H1 (cell line): ENCODE results near the gene TBC1D16. TPM values are rescaled to one million over a fixed set of nuclear protein-coding genes. Genes with fewer than 3 reads are reported as not detected.

ENCODE experiments used
- CREB1 ChIP-seq: IDR thresholded peaks from 2 replicates; pipeline ENCODE4 v1.6.1; 2012; ENCODE audit warnings: inconsistent platforms
- E2F6 ChIP-seq: IDR thresholded peaks from 2 replicates; pipeline ENCODE4 v1.6.1; 2012; ENCODE audit warnings: inconsistent platforms
- EGR1 ChIP-seq: IDR thresholded peaks from 2 replicates; pipeline ENCODE4 v1.6.1; 2011; ENCODE audit warnings: low read depth, low read length, borderline replicate concordance
- HDAC2 ChIP-seq, 2 experiments: fragments of 300-600 bp in 1 of 2; sonication (generic) in 1 of 2; IDR thresholded peaks; 2 replicates each; pipeline ENCODE4 v1.6.1; 2011 to 2012; ENCODE audit warnings: low read depth in 2 of 2, low read length in 2 of 2, mild to moderate bottlenecking in 2 of 2, moderate library complexity in 2 of 2, borderline replicate concordance in 1 of 2, inconsistent platforms in 1 of 2
- JUN ChIP-seq: IDR thresholded peaks from 2 replicates; pipeline ENCODE4 v1.6.1; 2011; ENCODE audit warnings: low read depth, mild to moderate bottlenecking, improper control_type of control experiment, low read length
- NANOG ChIP-seq: IDR thresholded peaks from 2 replicates; pipeline ENCODE4 v1.6.1; 2011; ENCODE audit warnings: low read length, low read depth, mild to moderate bottlenecking, inconsistent platforms; ENCODE audit not compliant: insufficient read depth, poor library complexity, severe bottlenecking
- POLR2A ChIP-seq, 2 experiments: IDR thresholded peaks; 1 replicate in 1 of 2; 2 replicates in 1 of 2; pipeline ENCODE4 v1.6.1; 2011; ENCODE audit warnings: low read depth in 2 of 2, low read length in 2 of 2, mild to moderate bottlenecking in 2 of 2; ENCODE audit errors: control extremely low read depth in 1 of 2
- POU5F1 ChIP-seq: IDR thresholded peaks from 2 replicates; pipeline ENCODE4 v1.6.1; 2011; ENCODE audit warnings: low read depth, mild to moderate bottlenecking, low read length, moderate library complexity
- SIN3A ChIP-seq, 2 experiments: IDR thresholded peaks in 1 of 2; conservative IDR thresholded peaks in 1 of 2; 2 replicates each; pipeline ENCODE4 v1.6.1; 2011 to 2012; ENCODE audit warnings: low read length in 2 of 2, improper control_type of control experiment in 1 of 2, low read depth in 1 of 2, mild to moderate bottlenecking in 1 of 2
- polyA plus RNA-seq, 7 experiments: library from polyadenylated mRNA; depleted of rRNA in 3 of 7; stranded (reverse) in 5 of 7; unstranded in 2 of 7; fragments of >200 nt in 5 of 7; fragments of 200-250 nt in 2 of 7; gene quantifications; 1 replicate in 5 of 7; 2 replicates in 1 of 7; 4 replicates in 1 of 7; pipeline versions ENCODE4 v1.2.1 to v1.2.3, GENCODE V29; 2011 to 2013; ENCODE audit warnings: missing spikeins in 2 of 7, mixed read lengths in 2 of 7
- total RNA-seq: library from RNA; stranded (reverse); fragmentation: NEBNext Ultra II Directional; extraction: Animal tissue kit (Norgen Biotek cat#: 25700); gene quantifications from 2 replicates; pipeline ENCODE4 v1.2.1, GENCODE V29; 2021
- TF ChIP-seq, protein P1 (sequence below): fragments of 300-600 bp; sonication (generic); IDR thresholded peaks from 2 replicates; pipeline ENCODE4 v1.7.1; 2012; ENCODE audit warnings: low read length, moderate library complexity, mild to moderate bottlenecking, inconsistent platforms; ENCODE audit not compliant: insufficient replicate concordance

Gene TBC1D16
- total and polyA plus RNA-seq, 2 of the 8 experiments (the other 6 are each of a cell fraction or from before 2014, with no cell fraction given), result 21.1 to 109 TPM

DNA sequence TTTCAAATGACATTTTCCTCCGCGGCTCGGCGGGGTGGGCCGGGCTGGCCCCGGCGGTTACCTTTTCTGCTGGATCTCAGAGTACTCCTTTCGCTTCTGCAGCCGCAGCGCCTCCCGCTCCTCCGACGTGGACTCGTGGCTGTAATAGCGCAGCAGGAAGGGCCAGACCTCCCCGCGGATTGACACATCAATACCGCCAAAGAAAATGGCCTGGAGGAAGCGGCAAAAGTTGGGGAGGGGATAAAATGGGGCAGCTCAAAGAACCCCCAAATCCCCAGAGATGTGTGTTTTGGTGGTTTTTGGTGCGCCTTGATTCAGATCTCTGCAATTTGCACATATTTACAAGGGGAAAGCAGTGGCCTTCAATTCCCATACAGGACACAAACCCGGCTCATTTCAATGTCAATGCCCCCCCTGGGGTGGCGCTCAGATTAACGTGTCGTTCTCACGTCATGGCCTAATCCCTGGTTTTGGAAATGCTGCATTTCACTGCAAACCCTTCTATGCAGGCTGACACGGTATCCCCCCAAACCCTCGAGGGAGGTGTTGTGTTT lies 85.9 kb downstream of the TBC1D16 start (continued):
- TF ChIP-seq, protein P1, sequence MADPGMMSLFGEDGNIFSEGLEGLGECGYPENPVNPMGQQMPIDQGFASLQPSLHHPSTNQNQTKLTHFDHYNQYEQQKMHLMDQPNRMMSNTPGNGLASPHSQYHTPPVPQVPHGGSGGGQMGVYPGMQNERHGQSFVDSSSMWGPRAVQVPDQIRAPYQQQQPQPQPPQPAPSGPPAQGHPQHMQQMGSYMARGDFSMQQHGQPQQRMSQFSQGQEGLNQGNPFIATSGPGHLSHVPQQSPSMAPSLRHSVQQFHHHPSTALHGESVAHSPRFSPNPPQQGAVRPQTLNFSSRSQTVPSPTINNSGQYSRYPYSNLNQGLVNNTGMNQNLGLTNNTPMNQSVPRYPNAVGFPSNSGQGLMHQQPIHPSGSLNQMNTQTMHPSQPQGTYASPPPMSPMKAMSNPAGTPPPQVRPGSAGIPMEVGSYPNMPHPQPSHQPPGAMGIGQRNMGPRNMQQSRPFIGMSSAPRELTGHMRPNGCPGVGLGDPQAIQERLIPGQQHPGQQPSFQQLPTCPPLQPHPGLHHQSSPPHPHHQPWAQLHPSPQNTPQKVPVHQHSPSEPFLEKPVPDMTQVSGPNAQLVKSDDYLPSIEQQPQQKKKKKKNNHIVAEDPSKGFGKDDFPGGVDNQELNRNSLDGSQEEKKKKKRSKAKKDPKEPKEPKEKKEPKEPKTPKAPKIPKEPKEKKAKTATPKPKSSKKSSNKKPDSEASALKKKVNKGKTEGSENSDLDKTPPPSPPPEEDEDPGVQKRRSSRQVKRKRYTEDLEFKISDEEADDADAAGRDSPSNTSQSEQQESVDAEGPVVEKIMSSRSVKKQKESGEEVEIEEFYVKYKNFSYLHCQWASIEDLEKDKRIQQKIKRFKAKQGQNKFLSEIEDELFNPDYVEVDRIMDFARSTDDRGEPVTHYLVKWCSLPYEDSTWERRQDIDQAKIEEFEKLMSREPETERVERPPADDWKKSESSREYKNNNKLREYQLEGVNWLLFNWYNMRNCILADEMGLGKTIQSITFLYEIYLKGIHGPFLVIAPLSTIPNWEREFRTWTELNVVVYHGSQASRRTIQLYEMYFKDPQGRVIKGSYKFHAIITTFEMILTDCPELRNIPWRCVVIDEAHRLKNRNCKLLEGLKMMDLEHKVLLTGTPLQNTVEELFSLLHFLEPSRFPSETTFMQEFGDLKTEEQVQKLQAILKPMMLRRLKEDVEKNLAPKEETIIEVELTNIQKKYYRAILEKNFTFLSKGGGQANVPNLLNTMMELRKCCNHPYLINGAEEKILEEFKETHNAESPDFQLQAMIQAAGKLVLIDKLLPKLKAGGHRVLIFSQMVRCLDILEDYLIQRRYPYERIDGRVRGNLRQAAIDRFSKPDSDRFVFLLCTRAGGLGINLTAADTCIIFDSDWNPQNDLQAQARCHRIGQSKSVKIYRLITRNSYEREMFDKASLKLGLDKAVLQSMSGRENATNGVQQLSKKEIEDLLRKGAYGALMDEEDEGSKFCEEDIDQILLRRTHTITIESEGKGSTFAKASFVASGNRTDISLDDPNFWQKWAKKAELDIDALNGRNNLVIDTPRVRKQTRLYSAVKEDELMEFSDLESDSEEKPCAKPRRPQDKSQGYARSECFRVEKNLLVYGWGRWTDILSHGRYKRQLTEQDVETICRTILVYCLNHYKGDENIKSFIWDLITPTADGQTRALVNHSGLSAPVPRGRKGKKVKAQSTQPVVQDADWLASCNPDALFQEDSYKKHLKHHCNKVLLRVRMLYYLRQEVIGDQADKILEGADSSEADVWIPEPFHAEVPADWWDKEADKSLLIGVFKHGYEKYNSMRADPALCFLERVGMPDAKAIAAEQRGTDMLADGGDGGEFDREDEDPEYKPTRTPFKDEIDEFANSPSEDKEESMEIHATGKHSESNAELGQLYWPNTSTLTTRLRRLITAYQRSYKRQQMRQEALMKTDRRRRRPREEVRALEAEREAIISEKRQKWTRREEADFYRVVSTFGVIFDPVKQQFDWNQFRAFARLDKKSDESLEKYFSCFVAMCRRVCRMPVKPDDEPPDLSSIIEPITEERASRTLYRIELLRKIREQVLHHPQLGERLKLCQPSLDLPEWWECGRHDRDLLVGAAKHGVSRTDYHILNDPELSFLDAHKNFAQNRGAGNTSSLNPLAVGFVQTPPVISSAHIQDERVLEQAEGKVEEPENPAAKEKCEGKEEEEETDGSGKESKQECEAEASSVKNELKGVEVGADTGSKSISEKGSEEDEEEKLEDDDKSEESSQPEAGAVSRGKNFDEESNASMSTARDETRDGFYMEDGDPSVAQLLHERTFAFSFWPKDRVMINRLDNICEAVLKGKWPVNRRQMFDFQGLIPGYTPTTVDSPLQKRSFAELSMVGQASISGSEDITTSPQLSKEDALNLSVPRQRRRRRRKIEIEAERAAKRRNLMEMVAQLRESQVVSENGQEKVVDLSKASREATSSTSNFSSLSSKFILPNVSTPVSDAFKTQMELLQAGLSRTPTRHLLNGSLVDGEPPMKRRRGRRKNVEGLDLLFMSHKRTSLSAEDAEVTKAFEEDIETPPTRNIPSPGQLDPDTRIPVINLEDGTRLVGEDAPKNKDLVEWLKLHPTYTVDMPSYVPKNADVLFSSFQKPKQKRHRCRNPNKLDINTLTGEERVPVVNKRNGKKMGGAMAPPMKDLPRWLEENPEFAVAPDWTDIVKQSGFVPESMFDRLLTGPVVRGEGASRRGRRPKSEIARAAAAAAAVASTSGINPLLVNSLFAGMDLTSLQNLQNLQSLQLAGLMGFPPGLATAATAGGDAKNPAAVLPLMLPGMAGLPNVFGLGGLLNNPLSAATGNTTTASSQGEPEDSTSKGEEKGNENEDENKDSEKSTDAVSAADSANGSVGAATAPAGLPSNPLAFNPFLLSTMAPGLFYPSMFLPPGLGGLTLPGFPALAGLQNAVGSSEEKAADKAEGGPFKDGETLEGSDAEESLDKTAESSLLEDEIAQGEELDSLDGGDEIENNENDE, result peak; percentile 29
- no peak for TF ChIP-seq EGR1
- peak; percentile 93 for TF ChIP-seq CREB1
- 0 out of 2 replicates have a peak, but pooled peaks have one; percentile 7 for TF ChIP-seq POU5F1
- peak in 1 of 2 experiments; percentile 52; a peak in 2 of 3 replicates for TF ChIP-seq POLR2A (IDR thresholded peaks at IDR 0.05; ENCODE audit: control extremely low read depth in 1 of 2, low read depth in 2 of 2, low read length in 2 of 2)
- 0 out of 4 replicates have a peak, but pooled peaks have one; percentile 22 to 36 for TF ChIP-seq HDAC2 (IDR thresholded peaks at IDR 0.05; ENCODE audit: borderline replicate concordance in 1 of 2, low read depth in 2 of 2, low read length in 2 of 2)
- no peak for TF ChIP-seq E2F6
- TF ChIP-seq NANOG, result peak; percentile 91
- no peak for TF ChIP-seq JUN
- peak in 1 of 2 experiments; percentile 38; a peak in 1 of 4 replicates for TF ChIP-seq SIN3A (conservative IDR thresholded peaks at IDR 0.05 in 1 of 2, IDR thresholded peaks at IDR 0.05 in 1 of 2; ENCODE audit: low read depth in 1 of 2, low read length in 2 of 2)
